ENCODE results near the gene UNKL. TPM values are rescaled to one million over a fixed set of nuclear protein-coding genes. Genes with fewer than 3 reads are reported as not detected.

Gene UNKL
- total RNA-seq, 2 donors from 2014 or later = 32.6 to 96.7 TPM

GRCh38 chr16:1336619-1337018, 77.9 kb downstream of the UNKL start:
- Histone ChIP-seq H3K4me3 (no peak overlapping the region), H3K4me1 (replicated peaks) (peaks cover 13% of the 10 kb centered on the region), H3K27ac (no peak overlapping the region), H3K9me3 (no peaks in the 10 kb centered on the region), H3K36me3 (no peaks in the 10 kb centered on the region), H3K27me3 (replicated peaks; ENCODE audit: insufficient read depth) (no peaks in the 10 kb centered on the region)
- WGBS = 79% methylated on average over 13 of the region's 15 CpGs
- TF ChIP-seq CTCF (IDR thresholded peaks at IDR 0.05) = no peak
- TF ChIP-seq POLR2A (IDR thresholded peaks at IDR 0.05) = no peak
- TF ChIP-seq POLR2AphosphoS5 (IDR thresholded peaks at IDR 0.05) = no peak
- no peak for DNase-seq (ENCODE audit: low spot score)
- intact Hi-C loops (cut with DNase I) = no loop called here

GRCh38 chr16:1335996-1336395, 78.5 kb downstream of the UNKL start:
- TF ChIP-seq POLR2A (IDR thresholded peaks at IDR 0.05) (no peak), POLR2AphosphoS5 (IDR thresholded peaks at IDR 0.05) (no peak), CTCF (IDR thresholded peaks at IDR 0.05) (no peak)
- no peak overlapping the region for H3K27ac ChIP-seq
- H3K4me1 ChIP-seq (replicated peaks) = peaks cover 19% of the 10 kb centered on the region
- intact Hi-C loops (cut with DNase I) = no loop called here
- no peak overlapping the region for H3K4me3 ChIP-seq
- WGBS = 25% methylated on average over 12 of the region's 12 CpGs
- DNase-seq (ENCODE audit: low spot score) = no peak
- H3K9me3 ChIP-seq = no peaks in the 10 kb centered on the region
- H3K27me3 ChIP-seq (replicated peaks; ENCODE audit: insufficient read depth) = no peaks in the 10 kb centered on the region
- H3K36me3 ChIP-seq = no peaks in the 10 kb centered on the region

GRCh38 chr16:1335211-1335971, 79.1 kb downstream of the UNKL start:
- Histone ChIP-seq H3K4me1 (replicated peaks) (peaks cover 19% of the 10 kb centered on the region), H3K27ac (no peak overlapping the region), H3K36me3 (no peaks in the 10 kb centered on the region), H3K27me3 (replicated peaks; ENCODE audit: insufficient read depth) (no peaks in the 10 kb centered on the region), H3K9me3 (no peaks in the 10 kb centered on the region), H3K4me3 (no peak overlapping the region)
- intact Hi-C loops (cut with DNase I) = no loop called here
- WGBS = 57% methylated on average over 16 of the region's 16 CpGs
- TF ChIP-seq CTCF (IDR thresholded peaks at IDR 0.05) = no peak
- DNase-seq (ENCODE audit: low spot score) = no peak

- Histone ChIP-seq H3K9me3 (no peaks in the 10 kb centered on the region), H3K36me3 (no peaks in the 10 kb centered on the region), H3K4me3 (peak overlapping the region in 1 of 2 donors; percentile 49), H3K4me1 (replicated peaks) (peaks cover 19% of the 10 kb centered on the region), H3K27me3 (replicated peaks; ENCODE audit: insufficient read depth) (no peaks in the 10 kb centered on the region), H3K27ac (no peak overlapping the region)
- WGBS = 56% methylated on average over 9 of the region's 9 CpGs
- no peak for DNase-seq (ENCODE audit: low spot score)
- TF ChIP-seq POLR2A (IDR thresholded peaks at IDR 0.05) (no peak), POLR2AphosphoS5 (IDR thresholded peaks at IDR 0.05) (no peak), CTCF (IDR thresholded peaks at IDR 0.05) (no peak)
- intact Hi-C loops (cut with DNase I) = no loop called here
Measured at GRCh38 chr16:1334739-1335138, 79.8 kb downstream of the UNKL start.
